ENCODE results near the gene DDX42. TPM values are rescaled to one million over a fixed set of nuclear protein-coding genes. Genes with fewer than 3 reads are reported as not detected.
"Not testable (repeated sequence)": the region's sequence is repeated elsewhere in the genome, so short reads cannot be mapped to it uniquely, and the experiment has no call there.

DDX42 gene
- total RNA-seq, 1 donor from 2014 or later: 90.4 TPM

DNA sequence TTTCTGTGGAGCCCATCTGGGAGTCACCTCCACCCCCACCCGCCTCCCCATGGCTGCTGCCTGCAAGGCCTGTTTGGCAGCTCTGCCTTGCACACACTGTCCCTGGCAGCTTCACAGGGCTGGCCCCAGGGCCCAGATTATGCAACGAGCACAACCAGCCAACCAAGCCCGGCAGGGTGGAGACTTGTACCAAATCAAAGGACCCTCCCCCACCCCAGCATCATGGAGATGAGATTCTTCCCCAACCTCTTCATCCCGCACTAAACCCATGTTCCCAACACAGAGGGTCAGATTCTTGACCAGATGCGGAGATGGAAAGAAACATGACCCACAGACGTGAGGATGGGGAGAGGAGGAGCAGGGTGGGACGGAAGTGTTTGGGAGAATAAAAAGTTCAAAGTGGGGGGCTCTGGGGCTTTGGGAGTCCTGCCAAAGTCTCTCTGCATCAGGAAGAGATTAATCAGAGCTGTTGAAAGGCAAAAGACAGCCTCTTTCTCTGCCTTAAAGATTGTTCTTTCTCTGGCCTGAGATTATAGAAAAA, 64.7 kb downstream of the DDX42 start:
- DNase-seq (ENCODE audit: low spot score): peak; percentile 87

DNA sequence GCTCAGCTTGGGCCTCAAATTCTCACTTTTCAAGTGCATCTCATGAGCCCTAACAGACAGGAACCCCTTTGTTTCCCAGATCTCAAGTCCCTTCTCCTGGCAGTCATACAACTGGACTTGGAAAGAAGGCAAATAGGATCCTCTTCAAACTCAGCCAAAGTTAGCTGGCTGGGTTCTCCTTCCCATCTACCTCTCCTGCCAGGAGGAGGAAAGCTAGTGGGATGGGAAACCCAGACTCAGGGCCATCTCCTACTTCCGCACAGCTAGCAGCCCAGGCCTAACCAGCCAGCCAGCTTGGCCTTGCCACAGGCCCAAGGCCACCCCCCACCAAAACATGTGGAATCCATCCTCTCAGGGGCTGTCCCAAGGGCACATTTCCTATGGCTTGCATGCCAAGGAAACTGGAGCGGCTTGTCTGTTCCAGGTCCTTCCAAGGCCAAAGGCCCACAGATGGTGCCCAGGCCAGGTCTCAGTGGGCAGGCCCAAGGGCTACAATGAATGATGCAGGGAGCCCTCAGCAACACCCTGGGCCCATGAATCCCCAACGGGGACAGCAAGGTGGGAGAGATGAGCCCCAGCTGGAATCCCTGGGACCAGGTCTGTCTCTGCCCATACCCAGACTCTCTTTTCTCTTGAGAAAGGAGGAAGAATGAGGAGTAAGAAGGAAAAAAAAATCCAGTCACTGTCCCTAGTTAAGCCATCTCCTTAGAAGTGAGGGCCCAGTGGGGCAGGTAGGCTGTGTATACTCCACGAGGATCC, 66.8 kb downstream of the DDX42 start:
- DNase-seq (ENCODE audit: low spot score): no peak

DNA sequence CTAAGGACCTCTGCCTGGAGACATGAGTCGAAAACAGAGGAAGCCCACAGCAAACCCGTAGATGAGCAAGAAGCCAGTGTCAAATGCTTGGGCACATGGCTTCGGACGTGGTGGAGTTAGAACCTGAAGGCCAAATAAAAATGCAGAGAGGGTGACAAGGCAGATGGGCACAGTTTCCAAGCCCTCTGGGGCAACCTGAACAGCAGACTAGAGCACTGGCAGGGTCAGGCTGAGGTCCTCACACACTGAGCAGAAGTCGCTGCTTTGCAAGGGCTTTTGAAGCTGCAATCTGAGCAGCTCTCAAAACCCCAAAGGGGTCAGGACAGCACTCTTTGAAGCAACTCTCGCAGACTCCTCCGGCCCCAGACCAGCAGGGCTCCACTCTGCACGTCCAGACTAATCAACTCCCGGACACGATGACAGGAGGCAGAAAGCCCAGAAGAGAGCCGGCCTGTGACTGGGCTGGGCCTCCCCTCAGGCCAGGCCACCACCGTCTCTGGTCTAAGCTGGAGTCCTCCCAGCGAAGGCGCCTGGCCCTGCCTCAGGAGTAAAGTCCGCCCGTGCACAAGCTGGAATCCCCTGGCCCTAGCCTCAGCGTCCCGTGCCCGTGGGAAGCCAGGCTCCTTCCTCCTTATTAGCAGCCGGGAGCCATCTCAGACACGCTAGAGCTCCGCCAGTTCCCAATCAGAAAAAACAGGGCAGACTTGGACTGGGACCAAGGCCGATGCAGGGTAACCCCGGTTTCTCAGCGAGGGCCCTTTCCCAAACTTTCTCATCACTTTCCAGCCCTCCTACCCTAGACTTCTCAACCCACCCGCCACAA, 67.6 kb downstream of the DDX42 start:
- peak; percentile 49 for DNase-seq (ENCODE audit: low spot score)

DNA sequence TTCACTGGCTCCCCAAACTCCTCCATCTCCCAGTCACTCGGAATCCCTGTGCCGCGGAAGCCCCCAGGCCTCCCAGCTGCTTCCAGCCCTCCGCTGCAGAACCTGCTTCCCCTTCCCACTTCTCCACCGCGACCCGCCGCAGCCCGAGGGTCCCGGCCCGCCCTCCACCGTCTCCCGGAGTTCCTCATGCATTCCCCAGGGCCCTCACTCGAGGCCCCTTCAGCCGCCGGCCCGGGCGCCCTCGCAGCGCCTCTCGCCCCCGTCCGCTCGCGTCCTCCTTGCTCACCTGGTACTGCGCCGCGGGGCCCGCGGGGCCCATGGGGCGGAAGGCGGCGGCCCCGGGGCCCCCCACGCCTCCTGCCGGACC, 68.2 kb downstream of the DDX42 start:
- DNase-seq (ENCODE audit: low spot score): peak; percentile 17

DNA sequence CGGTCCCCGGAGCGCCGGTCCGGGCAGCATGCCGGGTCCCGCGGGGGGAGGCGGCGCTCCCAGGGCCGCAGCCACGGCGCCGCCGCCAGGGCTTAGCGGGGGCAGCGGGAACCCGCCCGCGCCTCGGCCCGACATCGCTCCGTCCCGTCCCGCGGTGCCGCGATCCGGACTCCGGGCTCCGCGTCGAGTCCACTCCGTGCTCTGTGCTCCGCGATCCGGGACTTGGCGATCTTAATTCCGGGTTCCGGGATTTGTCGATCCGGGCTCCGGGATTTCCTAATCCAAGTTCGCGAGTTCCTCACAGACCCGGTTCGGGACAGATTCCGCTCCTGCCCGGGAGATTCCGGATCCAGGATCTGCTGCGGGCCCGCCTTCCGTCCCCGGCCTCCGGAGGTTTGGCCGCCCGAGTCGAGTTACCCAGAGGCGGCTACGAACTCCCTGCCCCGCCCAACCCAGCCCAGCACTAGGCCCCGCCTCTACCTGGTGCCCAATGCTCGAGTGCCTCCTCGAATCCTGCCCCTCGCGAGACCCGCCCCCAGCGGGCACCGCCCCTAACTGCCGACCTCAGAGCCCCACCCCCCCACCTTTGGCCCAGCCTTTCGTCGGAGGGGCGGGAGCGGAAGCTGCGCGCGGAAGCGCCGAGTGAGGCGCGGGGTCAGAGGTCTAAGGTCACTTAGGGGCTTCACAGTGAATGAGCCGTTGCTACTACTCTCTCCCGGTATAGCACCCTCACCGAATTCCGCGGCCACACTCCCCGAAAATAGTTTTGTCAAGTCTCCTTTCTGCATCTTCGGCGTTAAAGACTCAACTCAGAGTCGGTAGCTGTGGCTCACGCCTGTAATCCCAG, 68.8 kb downstream of the DDX42 start, which contains the start of gene SMARCD2:
Gene SMARCD2 (minus strand): TSS at position 146 of the 847 bp plus-strand sequence. CDS start 11 bp downstream, at position 135.
- peak; percentile 98 for DNase-seq (ENCODE audit: low spot score)

DNA sequence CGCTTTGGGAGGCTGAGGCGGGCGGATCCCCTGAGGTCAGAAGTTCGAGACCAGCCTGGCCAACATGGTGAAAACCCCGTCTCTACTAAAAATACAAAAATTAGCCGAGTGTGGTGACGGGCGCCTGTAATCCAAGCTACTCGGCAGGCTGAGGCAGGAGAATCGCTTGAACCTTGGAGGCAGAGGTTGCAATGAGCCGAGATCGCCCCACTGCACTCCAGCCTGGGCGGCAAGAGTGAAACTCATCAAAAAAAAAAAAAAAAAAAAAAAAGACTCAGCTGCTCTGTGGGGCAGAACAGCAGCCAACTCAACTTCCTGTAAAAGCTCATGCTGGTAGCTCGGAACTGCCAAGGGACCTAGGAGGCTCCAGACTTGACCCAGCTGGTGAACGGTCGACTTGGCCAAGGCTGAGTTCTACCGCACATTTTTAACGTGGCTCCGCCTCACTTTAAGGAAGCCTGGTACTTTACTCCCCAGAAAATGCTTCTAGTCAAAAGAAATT, 69.5 kb downstream of the DDX42 start:
- DNase-seq (ENCODE audit: low spot score): peak; percentile 35

DNA sequence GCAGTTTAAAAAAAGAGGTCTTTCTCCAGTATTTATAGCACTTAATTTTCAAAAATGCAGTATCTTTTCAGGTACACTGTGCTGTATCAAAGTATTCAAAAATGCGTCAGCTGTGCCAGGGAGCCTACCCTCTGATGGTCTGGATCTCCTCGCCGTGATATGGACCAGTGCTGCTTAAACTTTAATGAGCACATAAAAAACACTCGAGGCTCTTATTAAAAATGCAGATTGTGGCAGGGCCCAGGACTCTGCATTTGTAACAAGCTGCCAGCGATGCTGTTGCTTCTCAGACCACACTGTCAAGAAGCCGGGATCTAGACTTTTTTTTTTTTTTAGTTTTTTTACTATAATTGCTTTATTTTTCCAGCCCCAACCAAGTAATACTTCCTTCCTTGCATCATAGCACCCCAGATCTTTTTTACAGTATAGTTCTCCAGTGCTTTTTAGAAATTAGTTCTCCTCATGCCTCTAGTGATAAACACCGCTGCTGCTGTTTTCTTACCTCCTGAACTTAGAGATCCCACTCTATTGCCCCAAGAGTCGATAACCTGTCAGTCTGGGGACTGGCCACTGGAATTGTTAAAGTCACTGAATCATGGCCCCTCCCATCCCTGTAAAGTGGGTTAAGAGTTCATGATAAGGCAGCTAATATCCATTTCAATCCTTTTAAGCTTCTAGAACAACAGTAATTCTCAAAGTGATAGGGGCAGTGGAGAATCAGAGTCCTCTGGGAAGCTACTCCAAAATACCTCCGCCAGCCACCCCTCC, 70.1 kb downstream of the DDX42 start:
- no peak for DNase-seq (ENCODE audit: low spot score)

DNA sequence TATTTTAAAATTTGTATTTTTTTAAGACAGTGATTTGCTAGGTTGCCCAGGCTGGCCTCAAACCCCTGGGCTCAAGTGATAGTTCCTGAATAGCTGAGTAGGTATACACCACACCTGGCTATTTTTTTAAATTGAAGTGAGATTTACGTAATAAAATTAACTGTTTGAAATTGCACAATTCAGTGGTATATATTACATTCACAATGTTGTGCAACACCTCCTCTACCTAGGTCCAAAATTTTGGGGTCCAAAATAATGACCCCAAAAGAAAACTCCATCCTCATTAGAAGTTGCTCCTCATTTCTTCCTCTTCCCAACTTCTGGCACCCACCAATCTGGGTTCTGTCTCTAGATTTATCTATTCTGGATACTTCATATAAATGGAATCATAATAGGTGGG, 71.5 kb downstream of the DDX42 start:
- no peak for DNase-seq (ENCODE audit: low spot score)

DNA sequence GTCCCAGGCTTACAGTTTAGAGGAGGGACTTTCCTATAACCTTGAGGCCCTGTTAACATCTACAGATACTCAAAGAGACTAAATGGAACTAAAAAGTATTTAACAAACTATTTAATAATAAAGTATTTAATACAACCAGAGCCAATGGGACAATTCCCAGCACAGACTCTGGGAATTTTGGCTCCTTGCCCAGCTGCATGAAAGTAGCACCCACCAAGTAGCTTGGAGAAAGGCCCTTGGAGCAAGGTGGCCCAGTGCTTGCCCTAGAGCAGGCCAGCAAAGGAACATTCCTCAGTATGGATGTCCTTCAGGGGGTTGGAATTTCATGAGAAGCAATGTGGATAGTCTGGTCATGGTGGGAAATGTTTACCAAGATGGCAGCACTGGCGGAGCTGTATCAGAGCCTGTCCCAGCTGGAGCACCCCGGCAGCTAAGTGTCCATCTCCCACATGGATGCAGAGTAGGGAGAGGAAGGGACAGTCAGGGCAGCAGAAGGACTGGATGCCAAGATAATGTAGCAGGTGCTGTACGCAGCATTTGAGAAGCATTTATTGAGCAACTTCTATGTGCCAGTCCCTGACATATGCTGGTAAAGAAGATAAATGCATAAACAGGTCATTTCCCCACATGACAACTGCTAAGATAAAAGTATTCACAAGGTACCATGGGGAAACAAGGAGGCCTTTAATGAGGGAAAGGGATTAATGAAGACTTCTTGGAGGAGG, 73.7 kb downstream of the DDX42 start:
- no peak for DNase-seq (ENCODE audit: low spot score)

DNA sequence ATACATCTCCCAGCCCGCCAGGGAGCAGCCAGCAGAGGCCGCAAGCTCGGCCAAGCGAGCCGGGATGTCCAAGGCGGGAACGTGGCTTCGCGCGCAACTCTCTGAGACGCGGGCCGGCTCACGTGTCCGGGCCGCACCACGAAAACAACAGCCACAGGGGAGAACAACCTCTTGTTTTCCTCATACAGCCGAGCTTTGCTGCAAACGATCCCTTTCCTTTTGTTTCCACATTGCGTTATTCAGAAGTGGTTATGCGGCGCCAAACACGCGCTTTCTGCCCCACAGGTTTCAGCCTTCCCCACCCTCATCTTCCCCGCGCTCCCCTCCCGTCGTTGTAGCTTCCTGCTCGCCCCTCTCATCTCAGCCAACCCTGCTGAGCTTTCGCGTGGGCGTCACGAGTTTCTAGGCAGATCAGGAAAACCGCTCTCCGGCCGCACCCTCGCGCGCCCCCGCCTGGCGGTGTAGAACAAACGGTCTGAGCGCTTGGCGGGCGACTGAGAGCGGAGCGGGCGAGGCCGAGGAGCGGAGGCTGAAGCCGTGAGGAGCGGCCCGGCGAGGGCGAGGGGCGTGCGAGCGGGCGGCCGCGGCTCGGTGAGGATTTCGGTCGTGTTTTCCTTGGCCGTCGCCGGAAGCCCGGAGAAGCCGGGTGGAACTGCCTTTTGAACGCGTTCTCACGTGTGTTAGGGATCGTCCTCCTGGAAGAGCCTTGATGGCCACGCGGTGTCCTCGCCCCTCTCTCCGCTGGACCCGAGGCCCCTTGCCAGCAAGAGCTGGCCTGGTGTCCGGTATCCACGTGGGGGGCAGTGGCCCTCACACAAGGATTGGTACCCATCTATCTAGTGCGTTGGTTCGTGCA, 75.1 kb downstream of the DDX42 start:
- peak; percentile 90 for DNase-seq (ENCODE audit: low spot score)

DNA sequence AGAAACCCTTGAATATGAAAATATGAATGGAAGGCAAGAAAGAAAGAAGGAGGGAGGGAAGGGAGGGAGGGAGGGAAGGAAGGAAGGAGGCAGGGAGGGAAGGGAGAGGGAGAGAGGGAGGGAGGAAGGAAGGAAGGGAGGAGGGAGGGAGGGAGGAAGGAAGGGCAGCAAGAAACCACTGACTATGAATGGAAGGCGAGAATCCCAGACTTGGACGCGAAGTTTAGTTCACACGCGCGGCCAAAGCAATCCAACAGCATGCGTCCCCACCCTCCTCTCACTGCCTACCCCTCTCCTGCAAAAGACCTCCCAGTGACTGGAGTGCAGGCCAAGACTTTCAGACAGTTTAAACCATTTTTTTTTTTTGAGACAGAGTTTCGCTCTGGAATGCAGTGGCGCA, 76.4 kb downstream of the DDX42 start:
- no peak for DNase-seq (ENCODE audit: low spot score)

DNA sequence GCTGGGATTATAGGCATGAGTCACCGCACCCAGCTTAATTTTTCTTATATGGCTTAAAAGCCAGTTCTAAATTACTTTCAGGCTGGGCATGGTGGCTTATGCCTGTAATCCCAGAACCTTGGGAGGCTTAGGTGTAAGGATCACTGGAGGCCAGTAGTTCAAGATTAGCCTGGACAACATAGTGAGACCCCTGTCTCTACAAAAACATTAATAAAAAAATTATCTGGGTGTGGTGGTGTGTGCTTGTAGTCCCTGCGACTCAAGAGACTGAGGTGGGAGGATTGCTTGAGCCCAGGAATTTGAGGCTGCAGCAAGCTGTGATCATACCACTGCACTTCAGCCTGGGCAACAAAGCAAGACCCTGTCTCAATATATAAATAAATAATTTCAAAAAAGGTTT, 79.3 kb downstream of the DDX42 start:
- no peak for DNase-seq (ENCODE audit: low spot score)

DNA sequence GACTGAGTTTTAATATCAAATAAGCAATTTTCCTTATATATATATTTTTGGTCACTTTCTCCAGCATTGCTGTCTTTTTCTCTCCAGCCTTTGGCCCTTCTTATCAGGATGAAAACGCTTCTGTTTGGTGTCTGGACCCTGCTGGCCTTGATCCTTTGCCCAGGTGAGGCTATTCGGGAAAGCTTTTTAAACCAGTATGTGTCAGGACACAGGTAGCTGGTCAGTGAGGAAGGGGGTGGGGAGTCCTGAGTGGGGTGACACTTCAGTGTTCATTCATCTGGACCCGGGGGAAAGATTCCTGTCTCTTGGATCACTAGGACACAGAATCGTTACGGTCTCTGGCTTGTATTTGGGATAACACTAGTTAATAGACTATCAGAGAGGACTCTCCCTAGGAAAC, 80.7 kb downstream of the DDX42 start:
- DNase-seq (ENCODE audit: low spot score): no peak

DNA sequence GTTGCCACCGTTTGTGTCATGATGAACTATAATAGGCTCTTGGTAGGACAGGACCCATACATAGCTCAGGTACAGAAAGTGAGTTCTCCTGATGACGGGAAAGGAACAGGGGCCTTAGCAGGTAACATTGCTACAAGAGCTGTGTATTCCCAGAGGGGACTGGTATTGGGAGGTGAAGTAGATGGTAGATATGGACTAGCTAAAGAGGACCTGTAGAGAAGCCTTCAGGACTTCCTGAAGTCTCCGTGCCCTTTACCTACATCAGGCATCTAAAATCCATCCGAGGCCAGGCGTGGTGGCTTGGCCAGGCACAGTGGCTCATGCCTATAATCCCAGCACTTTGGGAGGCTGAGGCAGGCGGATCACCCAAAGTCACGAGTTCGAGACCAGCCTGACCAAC, 81.2 kb downstream of the DDX42 start:
- DNase-seq (ENCODE audit: low spot score): no peak

DNA sequence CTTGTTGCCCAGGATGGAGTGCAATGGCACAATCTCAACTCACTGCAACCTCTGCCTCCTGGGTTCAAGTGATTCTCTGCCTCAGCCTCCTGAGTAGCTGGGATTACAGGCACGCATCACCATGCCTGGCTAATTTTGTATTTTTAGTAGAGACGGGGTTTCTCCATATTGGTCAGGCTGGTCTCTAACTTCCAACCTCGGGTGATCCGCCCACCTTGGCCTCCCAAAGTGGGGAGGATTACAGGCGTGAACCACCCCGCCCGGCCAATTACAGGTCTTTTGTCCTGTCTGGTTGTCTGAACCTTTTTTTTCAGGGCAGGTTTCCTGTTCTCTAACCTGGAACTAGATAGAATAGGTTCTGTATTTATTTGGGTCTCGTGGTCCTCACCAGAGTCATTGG, 82.5 kb downstream of the DDX42 start:
- DNase-seq (ENCODE audit: low spot score): not testable (repeated sequence)

DNA sequence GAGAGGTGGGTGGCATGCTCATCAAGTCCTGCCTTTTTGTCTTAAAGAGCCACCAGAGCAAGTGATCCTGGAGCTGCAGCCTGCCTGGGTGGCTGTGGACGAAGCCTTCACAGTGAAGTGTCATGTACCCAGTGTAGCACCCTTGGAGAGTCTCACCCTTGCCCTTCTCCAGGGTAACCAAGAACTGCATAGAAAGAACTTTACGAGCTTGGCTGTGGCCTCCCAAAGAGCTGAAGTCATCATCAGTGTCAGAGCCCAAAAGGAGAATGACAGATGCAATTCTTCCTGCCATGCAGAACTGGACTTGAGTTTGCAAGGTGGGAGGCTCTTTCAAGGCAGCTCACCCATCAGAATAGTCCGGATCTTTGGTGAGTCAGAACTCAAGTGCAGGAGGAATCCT, 85.3 kb downstream of the DDX42 start:
- no peak for DNase-seq (ENCODE audit: low spot score)

DNA sequence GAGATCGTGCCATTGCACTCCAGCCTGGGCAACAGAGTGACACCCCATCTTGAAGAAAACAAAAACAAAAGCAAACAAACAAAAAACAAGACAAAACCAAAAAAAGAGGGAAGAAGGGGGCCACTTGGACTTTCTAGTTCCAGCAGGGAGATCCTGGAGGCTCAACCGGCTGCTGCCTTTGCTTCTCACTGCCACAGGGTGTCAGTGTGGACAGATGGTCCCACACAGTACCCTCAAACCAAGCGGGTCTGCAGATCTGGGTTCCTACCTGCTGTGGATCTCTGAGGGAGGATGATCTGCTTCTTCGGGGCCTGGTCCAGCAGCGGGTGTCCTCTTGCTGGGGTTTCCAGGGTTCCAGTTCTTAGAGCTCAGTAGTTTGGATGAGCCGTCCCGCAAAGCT, 92.7 kb downstream of the DDX42 start:
- DNase-seq (ENCODE audit: low spot score): not testable (repeated sequence)
